ENCODE results near the gene RAB3B.

The RAB3B gene

DNA sequence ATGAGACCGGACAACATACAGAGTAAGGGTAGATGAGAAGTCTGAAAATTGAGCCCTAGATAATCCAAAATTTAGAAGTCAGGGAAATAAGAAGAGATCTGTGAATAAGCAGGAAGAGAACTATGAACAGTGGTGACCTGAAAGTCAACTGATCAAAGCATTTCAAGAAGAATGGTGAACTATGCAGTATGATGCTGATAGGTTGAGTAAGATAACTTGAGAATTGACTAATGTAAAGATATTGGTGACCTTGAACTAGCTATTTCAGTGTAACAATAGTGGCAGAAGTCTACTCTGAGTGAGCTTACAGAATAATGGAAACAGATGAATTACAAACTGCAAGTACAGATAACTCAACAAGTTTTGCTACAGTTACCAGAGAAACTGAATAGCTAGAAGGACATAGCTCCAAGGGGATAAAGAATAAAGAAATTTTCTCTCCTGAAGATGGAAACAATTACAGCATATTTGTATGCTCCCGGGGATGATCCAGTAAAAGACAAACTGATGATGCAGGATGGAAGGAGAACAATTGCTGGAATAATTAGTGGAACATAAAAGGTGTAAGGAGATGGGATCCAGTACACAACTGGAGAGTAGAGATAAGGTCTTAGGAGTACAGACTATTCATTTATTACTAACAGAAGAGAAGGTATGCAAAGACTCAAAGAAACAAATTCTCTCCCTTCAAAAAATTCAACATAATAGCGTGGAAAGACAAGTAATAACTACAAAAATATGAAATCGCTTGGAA, 122.8 kb downstream of the RAB3B start:
- no peak for DNase-seq

- DNase-seq = no peak
Measured at GRCh38 chr1:51863384-51863783, 127.1 kb downstream of the RAB3B start.

DNA sequence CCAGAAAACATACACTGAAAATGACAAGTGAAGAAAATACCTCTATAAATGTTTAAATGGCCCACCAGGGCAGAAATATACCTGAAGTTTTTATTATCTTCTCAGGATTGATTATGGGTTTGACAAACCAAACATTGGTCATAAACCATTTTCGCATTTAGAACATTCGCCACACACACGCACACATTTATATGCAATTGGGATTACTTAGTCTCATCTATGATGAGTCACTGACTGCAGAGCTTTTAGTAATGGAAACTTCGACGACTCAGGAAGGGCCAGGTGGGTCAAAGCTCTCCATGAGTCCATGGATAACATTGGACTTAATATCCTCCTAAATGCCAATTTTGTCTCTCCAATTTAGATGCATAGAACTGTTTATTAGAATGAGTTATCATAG, 128.8 kb downstream of the RAB3B start:
- DNase-seq = no peak

GRCh38 chr1:51859735-51860134, 130.8 kb downstream of the RAB3B start:
- DNase-seq = no peak

DNA sequence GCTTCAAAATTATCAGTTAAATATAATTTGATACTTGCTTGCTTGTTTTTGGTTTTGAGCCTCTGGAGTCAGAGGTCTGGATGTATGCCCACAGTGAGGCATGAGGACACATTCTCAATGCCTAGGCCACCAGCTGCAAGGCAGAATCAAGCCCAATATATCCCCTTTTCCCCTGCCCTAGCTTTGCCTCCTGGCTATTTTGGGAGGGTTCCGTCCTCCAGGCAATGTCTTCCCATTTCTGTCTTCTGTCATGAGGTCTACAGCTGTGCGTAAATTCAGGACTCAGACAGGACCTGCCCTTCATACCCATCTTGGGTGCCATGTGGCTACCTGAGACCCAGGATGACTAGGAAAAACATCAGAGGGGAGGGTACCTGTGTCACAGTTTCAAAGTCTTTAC, 131.2 kb downstream of the RAB3B start:
- no peak for DNase-seq

DNA sequence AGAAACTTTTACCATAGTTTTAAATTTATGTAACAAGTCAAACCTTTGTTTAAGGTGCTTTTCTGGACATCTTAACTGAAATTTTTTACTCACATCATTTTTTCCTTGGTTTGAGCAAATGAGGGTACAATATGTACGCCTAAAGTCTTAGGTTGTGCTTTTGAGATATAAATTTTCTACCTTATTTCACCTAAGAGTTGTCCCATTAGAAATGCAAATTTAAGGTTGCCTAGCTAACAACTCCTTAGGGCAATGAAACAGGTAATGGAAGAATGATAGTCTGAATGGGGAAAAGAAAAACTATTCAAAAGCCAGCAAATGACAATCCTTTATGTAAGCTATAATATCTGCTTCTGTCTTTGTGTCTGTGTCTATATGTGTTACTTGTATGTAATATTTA, 131.6 kb downstream of the RAB3B start:
- DNase-seq = no peak

Data from activated CD4-positive, alpha-beta T cell treated with anti-CD3 and anti-CD28 coated beads, Interleukin-2, amount 50 U/mL, for 48 hours (primary cell).